ENCODE data around the gene HEBP2.

The HEBP2 gene

GRCh38 chr6:138455746-138456400 is 51.9 kb downstream of the HEBP2 start:
- DNase-seq = no peak

- no peak for DNase-seq
These were observed 52.4 kb downstream of the HEBP2 start for GRCh38 chr6:138456401-138456790.

GRCh38 chr6:138461647-138462046 is 57.6 kb downstream of the HEBP2 start:
- DNase-seq = no peak

- DNase-seq = no peak
These were observed 60.1 kb downstream of the HEBP2 start for GRCh38 chr6:138464085-138464484.

GRCh38 chr6:138465007-138465645 is 61.1 kb downstream of the HEBP2 start:
- no peak for DNase-seq

- no peak for DNase-seq
These were observed 63.9 kb downstream of the HEBP2 start for GRCh38 chr6:138467901-138468300.

- no peak for DNase-seq
These were observed 64.4 kb downstream of the HEBP2 start for GRCh38 chr6:138468320-138469015.
